ES-I3 (cell line): Measurements from ENCODE around the gene NEDD8.

Source experiments
- H3K36me3 ChIP-seq: 2 replicates; pipeline ENCODE4 v1.6.1; 2013; ENCODE audit warnings: mild to moderate bottlenecking, low read length, control low read depth, moderate library complexity; ENCODE audit not compliant: insufficient read depth
- H3K4me1 ChIP-seq: 2 replicates; pipeline ENCODE4 v1.6.1; 2013; ENCODE audit warnings: mild to moderate bottlenecking, control low read depth, low read length; ENCODE audit not compliant: insufficient read depth
- H3K9ac ChIP-seq: 2 replicates; pipeline ENCODE4 v1.6.1; 2013; ENCODE audit warnings: low read depth, mild to moderate bottlenecking, low read length, moderate library complexity
- H3K9me3 ChIP-seq: 2 replicates; pipeline ENCODE4 v1.6.1; 2013; ENCODE audit warnings: mild to moderate bottlenecking, low read length, moderate library complexity; ENCODE audit not compliant: control insufficient read depth, insufficient read depth

Gene NEDD8

DNA sequence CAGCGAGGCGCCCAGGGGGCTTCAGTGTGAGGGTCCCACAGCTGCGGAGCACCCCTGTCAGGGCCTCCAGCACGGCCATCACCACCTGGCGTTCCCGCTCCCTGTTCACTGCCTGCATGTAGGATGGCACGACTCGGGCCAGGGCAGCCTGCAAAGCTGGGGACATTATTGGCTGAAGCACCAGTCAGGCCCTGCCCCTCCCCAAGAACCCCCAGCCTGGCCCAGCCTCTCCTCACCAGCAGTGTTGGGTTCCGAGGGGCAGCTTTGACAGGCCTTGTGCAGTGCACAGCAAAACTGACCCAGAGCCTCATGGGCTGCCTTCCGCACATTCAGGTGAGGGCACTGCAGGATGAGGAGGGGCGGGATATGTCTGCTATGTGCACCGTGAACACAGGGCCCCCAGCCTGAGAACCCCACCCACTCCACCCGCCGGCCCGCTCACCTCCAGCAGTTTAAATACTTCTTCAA lies 49.1 kb downstream of the NEDD8 start:
- Histone ChIP-seq H3K4me1 (no peaks in the 10 kb centered on the region), H3K36me3 (peaks cover 16% of the 10 kb centered on the region)

DNA sequence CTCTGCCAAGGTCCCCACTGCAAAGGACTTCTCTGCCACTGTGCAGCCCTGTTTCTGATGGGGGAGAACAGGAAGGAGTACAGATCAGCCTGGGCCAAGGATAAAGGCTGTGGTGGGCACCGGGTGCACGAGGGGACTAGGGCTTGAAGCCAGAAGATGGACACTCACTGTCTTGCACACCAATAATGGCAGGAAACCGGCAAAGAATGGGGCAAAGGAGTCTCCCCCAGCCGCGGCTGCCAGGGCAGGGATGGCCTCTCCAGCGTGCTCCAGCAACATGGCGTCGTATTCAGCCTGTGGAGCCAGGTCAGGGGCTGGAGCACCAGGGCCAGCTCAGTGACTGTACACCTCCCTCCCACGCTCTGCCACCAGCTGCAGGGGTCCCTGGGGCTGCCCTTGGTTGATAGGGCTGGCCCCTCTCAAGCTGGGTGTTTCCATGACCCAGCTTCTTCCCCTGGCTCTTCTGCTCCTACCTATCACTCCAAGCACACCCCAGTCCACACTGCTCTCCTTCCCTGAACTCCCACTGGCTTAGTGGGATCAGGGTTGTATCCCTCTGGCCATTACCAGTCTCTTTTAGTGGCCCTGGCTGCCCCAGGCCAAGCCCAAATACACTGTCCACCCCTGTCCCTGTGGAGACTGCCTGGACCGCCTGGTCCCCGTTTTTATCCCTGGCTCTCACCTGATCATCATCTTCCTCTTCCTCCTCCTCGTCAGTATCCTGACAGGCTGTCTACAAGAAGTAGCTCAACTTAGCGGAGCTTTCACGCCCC lies 49.9 kb downstream of the NEDD8 start:
- Histone ChIP-seq H3K36me3 (peaks cover 16% of the 10 kb centered on the region), H3K4me1 (no peaks in the 10 kb centered on the region), H3K9ac (no peak overlapping the region), H3K9me3 (no peaks in the 10 kb centered on the region)

More for the DNA sequence above, 49.1 kb downstream of the NEDD8 start:
- Histone ChIP-seq H3K9ac (no peak overlapping the region), H3K9me3 (no peaks in the 10 kb centered on the region)

DNA sequence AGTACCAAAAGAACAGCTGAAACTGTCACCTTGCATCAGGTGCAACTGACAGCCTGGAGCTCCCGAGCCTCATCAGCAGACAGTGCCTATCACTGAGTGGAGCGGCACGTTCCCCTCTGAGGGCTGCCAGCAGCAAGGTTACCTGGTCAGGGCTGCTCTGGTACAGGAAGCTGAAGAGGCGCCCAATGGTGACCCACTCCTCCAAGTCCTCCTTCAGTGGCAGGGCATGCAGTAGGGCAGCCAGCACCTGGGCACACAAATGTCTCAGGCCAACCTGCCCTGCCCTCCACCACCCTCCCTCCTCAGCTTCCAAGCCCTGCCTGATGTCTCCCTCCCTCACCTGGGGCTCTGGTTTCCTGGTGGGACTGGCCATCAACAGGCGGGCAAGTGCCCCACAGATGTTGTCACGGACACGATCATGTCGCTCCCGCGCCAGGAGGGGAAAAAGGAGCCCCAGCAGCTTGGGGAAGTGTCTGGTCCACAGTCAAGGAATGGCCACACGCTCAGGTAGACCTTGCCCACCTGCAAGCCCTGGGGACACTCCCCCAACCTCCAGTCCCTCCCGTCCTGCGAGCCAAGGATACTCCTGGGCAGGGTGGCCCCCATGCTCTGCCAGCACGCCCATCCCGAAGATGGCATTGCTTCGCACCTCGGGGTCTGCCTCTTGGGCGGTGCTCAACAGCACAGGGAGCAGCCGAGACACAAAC lies 50.6 kb downstream of the NEDD8 start:
- H3K9ac ChIP-seq = no peak overlapping the region
- H3K9me3 ChIP-seq = no peaks in the 10 kb centered on the region
- peaks cover 16% of the 10 kb centered on the region for H3K36me3 ChIP-seq
- no peaks in the 10 kb centered on the region for H3K4me1 ChIP-seq

DNA sequence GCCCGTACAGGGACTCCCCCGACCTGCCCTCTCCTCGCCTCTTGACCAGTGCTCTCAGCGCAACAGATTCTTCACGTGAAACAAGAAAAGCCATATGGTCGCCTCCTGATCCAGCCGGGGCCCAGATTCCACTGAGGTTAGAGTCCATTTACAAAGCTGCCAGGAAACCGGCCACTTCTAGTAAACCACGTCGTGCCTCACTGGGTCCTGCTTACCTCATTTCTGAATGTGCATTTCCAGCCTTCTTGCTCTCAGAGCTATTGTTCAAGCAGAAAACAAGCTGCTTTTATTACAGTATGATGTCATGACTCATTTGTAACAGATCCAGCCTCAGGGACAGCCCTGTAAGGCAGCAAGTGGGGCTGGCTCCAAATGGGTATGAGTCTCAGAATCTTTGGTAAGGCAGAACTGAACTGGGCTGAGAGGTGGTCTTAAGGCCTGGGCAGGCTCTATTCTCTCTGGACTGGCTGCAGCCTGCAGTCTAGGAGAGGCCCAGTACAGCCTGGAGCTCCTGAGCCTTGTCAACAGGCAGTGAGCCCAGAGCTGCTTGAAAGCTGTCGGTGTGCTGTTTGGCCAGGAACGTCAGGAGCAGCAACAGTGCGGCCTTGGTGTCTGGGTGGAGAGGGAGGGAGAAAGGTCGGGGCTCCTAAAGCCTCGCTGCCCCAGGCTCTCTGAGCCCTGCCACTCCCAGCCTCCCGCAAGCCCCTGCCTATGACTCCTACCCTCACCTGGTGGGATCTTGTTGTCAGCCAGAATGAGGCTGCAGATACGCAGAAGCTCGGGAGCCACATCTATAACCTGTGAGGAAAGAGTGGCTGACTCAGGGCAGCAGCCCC lies 52.0 kb downstream of the NEDD8 start:
- Histone ChIP-seq H3K9ac (no peak overlapping the region), H3K36me3 (peaks cover 12% of the 10 kb centered on the region), H3K4me1 (no peaks in the 10 kb centered on the region), H3K9me3 (no peaks in the 10 kb centered on the region)

DNA sequence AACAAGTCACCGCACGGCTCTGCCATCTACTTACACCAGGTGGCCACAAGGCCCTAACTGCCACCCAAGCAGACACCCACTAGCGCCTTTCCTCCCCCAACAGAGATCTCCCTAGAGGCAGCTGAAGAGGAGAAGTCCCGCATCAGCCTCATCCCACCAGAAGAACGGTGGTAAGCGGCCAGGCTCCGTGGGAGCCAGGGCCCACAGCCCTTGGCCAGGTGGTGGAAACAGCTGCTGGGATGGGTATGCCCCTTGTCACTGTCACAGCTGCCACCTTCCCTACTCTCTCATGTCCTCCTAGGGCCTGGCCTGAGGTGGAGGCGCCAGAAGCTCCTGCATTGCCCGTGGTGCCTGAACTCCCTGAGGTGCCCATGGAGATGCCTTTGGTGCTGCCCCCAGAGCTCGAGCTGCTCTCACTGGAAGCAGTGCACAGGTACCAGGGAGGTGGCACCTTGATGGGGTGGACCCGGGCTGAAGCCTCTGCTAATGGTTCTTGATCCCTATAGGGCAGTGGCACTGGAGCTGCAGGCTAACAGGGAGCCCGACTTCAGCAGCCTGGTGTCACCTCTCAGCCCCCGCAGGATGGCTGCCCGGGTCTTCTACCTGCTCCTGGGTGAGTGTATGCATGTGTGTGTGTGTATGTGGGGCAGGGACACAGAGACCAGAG lies 52.7 kb downstream of the NEDD8 start:
- Histone ChIP-seq H3K36me3 (peaks cover 11% of the 10 kb centered on the region), H3K4me1 (no peaks in the 10 kb centered on the region), H3K9me3 (no peaks in the 10 kb centered on the region), H3K9ac (no peak overlapping the region)

DNA sequence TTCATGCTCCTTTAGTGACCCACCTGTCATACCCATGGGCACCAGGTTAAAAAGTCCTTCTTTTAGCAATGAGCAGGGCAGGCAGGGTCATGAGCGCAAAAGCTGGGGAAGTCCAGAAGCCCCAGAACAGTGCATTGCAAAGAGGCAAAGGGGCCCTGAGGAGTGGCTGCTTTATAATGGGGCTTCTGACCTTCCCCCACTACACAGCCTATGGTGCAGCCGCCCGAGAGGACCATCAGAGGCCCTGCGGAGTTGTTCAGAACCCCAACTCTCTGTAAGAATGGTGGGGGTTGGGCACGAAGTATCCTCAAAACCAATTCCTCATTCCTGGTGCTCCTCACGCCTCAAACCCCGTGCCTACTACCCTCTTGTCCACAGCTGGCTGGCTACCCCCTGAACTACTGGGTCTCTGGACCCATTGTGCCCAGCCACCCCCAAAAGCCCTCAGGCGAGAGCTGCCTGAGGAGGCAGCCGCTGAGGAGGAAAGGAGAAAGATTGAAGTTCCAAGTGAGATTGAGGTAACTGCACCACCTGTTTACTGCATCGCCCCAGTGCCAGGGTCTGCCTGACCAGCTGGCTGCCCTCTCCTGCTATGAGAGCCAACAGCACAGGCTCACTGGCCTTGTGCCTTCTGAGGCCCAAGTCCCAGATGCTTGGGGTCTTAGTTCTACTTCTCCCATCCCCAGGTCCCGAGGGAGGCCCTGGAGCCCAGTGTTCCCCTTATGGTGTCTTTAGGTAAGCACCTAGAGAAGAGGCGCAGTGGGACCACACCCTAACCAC lies 53.6 kb downstream of the NEDD8 start:
- Histone ChIP-seq H3K4me1 (no peaks in the 10 kb centered on the region), H3K36me3 (peaks cover 9% of the 10 kb centered on the region), H3K9ac (no peak overlapping the region), H3K9me3 (no peaks in the 10 kb centered on the region)

DNA sequence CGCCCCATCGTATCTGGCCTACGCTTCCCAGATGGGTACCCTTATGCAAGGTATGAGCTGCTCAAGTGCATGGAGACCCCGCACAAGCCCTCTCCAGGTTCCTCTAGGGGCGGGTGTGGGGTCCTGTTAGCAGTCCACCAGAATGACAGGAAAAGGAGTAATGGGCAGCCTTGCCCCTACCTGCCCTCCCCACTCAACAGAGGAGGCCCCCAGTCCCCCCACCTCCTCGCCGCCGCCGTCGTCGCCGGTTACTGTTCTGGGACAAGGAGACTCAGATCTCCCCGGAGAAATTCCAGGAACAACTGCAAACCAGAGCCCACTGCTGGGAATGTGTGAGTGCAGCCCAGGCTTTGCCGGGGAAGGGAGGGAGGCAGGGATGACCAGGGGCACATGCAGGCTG lies 54.3 kb downstream of the NEDD8 start:
- H3K4me1 ChIP-seq = no peaks in the 10 kb centered on the region
- peaks cover 9% of the 10 kb centered on the region for H3K36me3 ChIP-seq
- no peak overlapping the region for H3K9ac ChIP-seq
- H3K9me3 ChIP-seq = no peaks in the 10 kb centered on the region

DNA sequence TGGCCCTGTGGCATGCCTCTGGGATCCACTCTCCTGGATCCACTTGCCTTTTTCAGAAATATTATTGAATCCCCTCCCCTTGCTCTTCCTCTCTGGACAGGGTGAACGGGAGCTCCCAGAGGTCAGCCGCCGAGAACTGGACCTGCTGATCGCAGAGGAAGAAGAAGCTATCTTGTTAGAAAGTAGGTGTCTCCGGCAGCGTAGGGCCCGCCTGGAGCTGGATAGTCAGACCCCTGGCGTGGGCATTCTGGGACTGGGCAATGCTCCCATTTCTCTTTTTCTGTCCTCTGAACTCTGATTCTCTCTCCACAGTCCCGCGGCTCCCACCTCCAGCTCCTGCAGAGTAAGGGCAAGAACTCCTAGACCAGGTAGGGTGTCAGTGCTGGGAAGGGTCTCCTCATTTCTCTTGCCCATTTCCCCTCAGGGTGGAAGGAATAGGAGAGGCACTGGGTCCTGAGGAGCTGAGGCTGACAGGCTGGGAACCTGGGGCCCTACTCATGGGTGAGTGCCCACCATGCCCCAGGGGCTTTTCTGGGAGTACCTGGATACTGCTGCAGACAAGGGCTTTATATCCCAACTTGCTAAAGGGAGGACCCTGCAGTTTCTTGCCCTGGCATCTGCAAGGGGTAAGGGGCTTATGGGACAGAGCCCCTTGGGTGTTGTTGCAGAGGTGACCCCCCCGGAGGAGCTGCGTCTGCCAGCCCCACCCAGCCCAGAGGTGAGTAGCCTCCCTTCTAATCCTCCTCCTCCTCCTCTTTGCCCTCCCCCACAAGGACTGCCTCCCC lies 54.9 kb downstream of the NEDD8 start:
- Histone ChIP-seq H3K4me1 (no peaks in the 10 kb centered on the region), H3K9me3 (no peaks in the 10 kb centered on the region), H3K9ac (no peak overlapping the region), H3K36me3 (peaks cover 9% of the 10 kb centered on the region)

DNA sequence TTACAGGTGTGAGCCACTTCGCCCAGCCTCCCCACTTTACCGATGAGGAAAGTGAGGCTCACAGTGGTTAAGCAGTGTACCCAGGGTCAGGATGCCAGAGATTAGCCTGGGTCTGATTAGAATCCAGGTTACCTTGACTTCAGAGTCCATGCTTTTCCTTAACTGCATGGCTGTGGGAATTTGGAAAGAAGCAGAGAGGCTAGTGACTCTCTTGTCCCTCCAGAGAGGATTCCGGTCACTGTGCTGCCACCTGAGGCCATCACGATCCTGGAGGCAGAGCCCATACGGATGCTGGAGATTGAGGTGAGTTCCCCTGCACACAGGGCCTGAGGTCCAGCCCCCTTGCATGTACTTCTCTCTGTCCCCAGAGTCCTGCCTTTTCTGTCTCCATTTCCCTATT lies 55.6 kb downstream of the NEDD8 start:
- Histone ChIP-seq H3K9ac (no peak overlapping the region), H3K4me1 (no peaks in the 10 kb centered on the region), H3K9me3 (no peaks in the 10 kb centered on the region), H3K36me3 (peaks cover 9% of the 10 kb centered on the region)

DNA sequence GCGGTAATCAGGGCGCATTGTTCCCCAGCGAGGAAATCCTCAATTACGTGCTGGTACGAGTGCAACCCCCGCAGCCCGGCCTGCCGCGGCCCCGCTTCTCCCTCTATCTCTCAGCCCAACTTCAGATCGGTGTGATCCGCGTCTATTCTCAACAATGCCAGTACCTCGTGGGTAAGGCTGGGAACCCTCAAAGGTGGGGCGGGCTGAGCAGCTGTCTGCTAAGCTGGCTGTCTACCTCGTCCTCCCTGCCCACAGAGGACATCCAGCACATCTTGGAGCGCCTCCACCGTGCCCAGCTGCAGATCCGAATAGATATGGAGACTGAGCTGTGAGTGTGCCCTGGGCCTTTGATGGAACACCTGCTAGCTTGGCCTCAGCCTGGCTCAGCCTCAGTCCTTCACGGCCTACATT lies 59.3 kb downstream of the NEDD8 start:
- Histone ChIP-seq H3K4me1 (no peaks in the 10 kb centered on the region), H3K36me3 (no peaks in the 10 kb centered on the region), H3K9ac (peak overlapping the region; percentile 69; the same call in 1 of the 2 replicates), H3K9me3 (no peaks in the 10 kb centered on the region)

DNA sequence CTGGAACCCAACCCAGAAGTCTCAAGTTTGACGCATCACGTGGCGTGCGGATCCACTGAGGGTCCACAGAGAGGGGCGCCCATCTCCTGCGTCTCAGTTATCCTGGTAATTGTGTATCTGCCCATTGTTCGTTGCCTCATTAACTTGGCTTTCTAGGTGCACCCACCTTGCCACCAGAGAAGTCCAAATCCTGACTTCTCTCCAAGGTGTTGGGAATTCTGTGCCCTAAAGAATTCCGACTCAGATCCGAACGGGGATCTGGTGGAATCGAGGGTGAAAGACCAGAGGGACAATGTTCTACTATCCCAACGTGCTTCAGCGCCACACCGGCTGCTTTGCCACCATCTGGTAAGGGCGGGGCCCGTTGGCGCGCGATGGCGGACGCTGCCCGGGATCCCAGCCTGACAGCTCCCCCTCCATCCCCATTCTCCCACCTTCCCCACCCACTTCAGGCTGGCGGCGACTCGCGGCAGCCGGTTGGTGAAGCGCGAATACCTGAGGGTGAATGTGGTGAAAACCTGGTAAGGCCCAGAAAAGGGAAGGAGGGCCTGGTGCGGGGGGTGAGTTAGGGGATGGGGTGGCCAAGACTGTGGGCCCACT lies 59.8 kb downstream of the NEDD8 start:
- H3K9me3 ChIP-seq = no peaks in the 10 kb centered on the region
- H3K36me3 ChIP-seq = no peaks in the 10 kb centered on the region
- peak overlapping the region; percentile 69 for H3K9ac ChIP-seq
- H3K4me1 ChIP-seq = no peaks in the 10 kb centered on the region

DNA sequence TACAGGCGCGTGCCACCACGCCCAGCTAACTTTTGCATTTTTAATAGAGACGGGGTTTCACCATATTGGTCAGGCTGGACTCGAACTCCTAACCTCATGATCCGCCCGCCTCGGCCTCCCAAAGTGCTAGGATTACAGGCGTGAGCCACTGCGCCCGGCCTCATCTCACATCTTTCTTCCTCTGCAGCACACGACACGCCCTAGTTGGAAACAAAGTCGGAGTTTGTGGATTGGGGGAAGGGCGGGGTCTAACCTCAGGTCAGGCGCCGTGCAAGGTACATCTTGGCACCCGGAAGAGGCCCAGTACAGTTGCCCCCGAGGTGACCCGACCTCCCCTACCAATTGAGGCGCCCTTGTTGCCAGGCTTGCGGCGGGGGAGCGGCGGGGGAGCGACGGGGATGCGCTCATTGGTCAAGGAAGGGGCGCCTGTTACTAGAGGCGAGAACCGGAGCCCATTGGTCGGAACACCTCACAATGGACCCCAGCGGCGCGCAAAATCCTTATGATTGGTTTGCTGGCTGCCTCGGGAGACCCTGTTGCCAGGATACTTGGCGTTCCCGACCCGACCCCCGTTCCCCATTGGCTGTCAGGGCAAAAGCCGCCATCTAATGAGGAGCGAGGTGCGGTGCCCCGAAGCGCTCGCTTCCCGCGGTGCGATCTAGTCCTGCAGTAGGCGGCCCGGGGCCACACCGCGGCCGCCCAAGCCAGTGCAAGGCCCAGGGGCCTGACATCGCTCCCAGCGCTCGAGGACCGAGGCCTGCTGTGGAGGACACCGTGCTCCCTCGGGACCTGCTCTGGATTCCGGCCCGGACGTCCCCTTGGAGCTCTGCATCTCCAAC lies 60.5 kb downstream of the NEDD8 start, which contains the start of gene REC8:
Gene REC8 (plus strand): TSS at position 659 of the 839 bp plus-strand sequence. CDS start 473 bp downstream, outside the sequence.
- H3K4me1 ChIP-seq = no peaks in the 10 kb centered on the region
- H3K9me3 ChIP-seq = no peaks in the 10 kb centered on the region
- peak within 1 kb of the TSS; percentile 69 for H3K9ac ChIP-seq
- no peaks in the 10 kb centered on the region for H3K36me3 ChIP-seq
